ENCODE results near the gene TNFAIP2. TPM values are rescaled to one million over a fixed set of nuclear protein-coding genes. Genes with fewer than 3 reads are reported as not detected.
"Not testable (repeated sequence)": the region's sequence is repeated elsewhere in the genome, so short reads cannot be mapped to it uniquely, and the experiment has no call there.

The TNFAIP2 gene
- total RNA-seq, 2 donors from 2014 or later, result 6.3 to 20.6 TPM

- H3K4me1 Mint-ChIP-seq, result peaks cover 2% of the 10 kb centered on the region
- peaks cover 31% of the 10 kb centered on the region for H3K27me3 Mint-ChIP-seq
- DNase-seq (no peak), ATAC-seq (no peak)
- no peaks in the 10 kb centered on the region for H3K36me3 Mint-ChIP-seq (ENCODE audit: low read depth)
- H3K27ac Mint-ChIP-seq, result no peak overlapping the region
- H3K4me3 Mint-ChIP-seq, result no peak overlapping the region
- no peaks in the 10 kb centered on the region for H3K9me3 ChIP-seq (ENCODE audit: control insufficient read depth, low read length, poor library complexity, severe bottlenecking)
Measured at GRCh38 chr14:103164006-103164405, 40.7 kb downstream of the TNFAIP2 start.

- Mint-ChIP-seq H3K27ac (no peak overlapping the region), H3K4me3 (no peak overlapping the region), H3K4me1 (peaks cover 2% of the 10 kb centered on the region), H3K36me3 (ENCODE audit: low read depth) (no peaks in the 10 kb centered on the region), H3K27me3 (peaks cover 31% of the 10 kb centered on the region)
- no peaks in the 10 kb centered on the region for H3K9me3 ChIP-seq (ENCODE audit: control insufficient read depth, low read length, poor library complexity, severe bottlenecking)
- ATAC-seq (no peak), DNase-seq (no peak)
Measured at GRCh38 chr14:103164779-103165178, 41.5 kb downstream of the TNFAIP2 start.

- Mint-ChIP-seq H3K4me1 (peaks cover 2% of the 10 kb centered on the region), H3K27me3 (peaks cover 36% of the 10 kb centered on the region), H3K36me3 (ENCODE audit: low read depth) (no peaks in the 10 kb centered on the region), H3K4me3 (no peak overlapping the region), H3K27ac (no peak overlapping the region)
- no peak for DNase-seq
- H3K9me3 ChIP-seq (ENCODE audit: control insufficient read depth, low read length, poor library complexity, severe bottlenecking), result no peaks in the 10 kb centered on the region
- no peak for ATAC-seq
Measured at GRCh38 chr14:103165323-103165722, 42.1 kb downstream of the TNFAIP2 start.

DNA sequence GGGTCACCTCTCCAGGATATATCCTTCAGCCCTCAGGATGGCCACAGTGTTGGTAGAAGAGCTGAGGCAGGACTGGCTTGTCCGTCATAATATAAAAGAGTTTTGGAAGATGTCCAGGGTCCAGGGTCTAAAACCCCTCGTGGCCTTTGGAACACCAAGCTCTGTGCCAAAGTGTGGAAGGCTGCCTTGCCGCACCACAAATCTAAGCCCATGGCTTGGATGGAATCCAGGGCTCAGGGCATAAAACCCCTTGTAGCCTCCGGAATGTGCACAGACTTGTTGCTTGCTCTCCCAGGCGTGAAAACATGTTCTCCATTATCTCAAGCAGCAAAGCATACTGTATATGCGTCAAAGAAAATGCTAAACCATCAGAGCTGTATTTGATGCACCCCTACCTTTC is 46.7 kb downstream of the TNFAIP2 start:
- no peak overlapping the region for H3K27ac Mint-ChIP-seq
- no peak for ATAC-seq
- H3K27me3 Mint-ChIP-seq, result peaks cover 38% of the 10 kb centered on the region
- no peak for DNase-seq
- no peak overlapping the region for H3K4me3 Mint-ChIP-seq
- H3K4me1 Mint-ChIP-seq, result no peaks in the 10 kb centered on the region
- no peaks in the 10 kb centered on the region for H3K36me3 Mint-ChIP-seq (ENCODE audit: low read depth)
- no peaks in the 10 kb centered on the region for H3K9me3 ChIP-seq (ENCODE audit: control insufficient read depth, low read length, poor library complexity, severe bottlenecking)

- H3K4me3 Mint-ChIP-seq; H3K27ac Mint-ChIP-seq; H3K36me3 Mint-ChIP-seq (ENCODE audit: low read depth); DNase-seq; ATAC-seq; H3K9me3 ChIP-seq (ENCODE audit: control insufficient read depth, low read length, poor library complexity, severe bottlenecking); H3K4me1 Mint-ChIP-seq: not testable (repeated sequence)
- peaks cover 42% of the 10 kb centered on the region for H3K27me3 Mint-ChIP-seq
Measured at GRCh38 chr14:103171206-103171605, 47.9 kb downstream of the TNFAIP2 start.

GRCh38 chr14:103172921-103173320 is 49.7 kb downstream of the TNFAIP2 start:
- Mint-ChIP-seq H3K4me1 (no peaks in the 10 kb centered on the region), H3K4me3 (no peak overlapping the region), H3K27me3 (peaks cover 39% of the 10 kb centered on the region), H3K36me3 (ENCODE audit: low read depth) (no peaks in the 10 kb centered on the region), H3K27ac (no peak overlapping the region)
- DNase-seq (no peak), ATAC-seq (no peak)
- H3K9me3 ChIP-seq (ENCODE audit: control insufficient read depth, low read length, poor library complexity, severe bottlenecking), result no peaks in the 10 kb centered on the region

GRCh38 chr14:103173887-103174286 is 50.6 kb downstream of the TNFAIP2 start:
- not testable (repeated sequence) for H3K27ac Mint-ChIP-seq; H3K36me3 Mint-ChIP-seq (ENCODE audit: low read depth); DNase-seq; H3K9me3 ChIP-seq (ENCODE audit: control insufficient read depth, low read length, poor library complexity, severe bottlenecking); ATAC-seq; H3K4me3 Mint-ChIP-seq; H3K4me1 Mint-ChIP-seq
- H3K27me3 Mint-ChIP-seq, result peaks cover 40% of the 10 kb centered on the region

DNA sequence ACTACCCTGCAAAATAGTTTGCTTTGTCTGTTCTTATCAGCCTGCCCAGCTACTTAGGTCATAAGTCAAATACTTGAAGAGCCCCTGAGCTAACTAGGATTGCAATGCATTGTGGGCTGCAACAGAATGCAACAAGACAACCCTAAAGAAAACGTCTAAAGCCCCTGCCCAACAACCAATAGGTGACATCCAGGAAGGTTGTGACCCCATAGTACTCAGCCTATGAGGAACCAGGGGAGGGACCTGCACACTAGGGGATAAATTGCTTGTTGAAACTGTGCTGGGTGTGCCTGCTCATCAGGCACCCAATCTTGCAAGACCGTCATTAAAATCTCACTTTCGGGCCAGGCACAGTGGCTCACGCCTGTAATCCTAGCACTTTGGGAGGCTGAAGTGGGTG is 52.9 kb downstream of the TNFAIP2 start:
- not testable (repeated sequence) for ATAC-seq; DNase-seq; H3K27ac Mint-ChIP-seq; H3K36me3 Mint-ChIP-seq (ENCODE audit: low read depth); H3K4me1 Mint-ChIP-seq; H3K9me3 ChIP-seq (ENCODE audit: control insufficient read depth, low read length, poor library complexity, severe bottlenecking); H3K4me3 Mint-ChIP-seq
- peaks cover 37% of the 10 kb centered on the region for H3K27me3 Mint-ChIP-seq

DNA sequence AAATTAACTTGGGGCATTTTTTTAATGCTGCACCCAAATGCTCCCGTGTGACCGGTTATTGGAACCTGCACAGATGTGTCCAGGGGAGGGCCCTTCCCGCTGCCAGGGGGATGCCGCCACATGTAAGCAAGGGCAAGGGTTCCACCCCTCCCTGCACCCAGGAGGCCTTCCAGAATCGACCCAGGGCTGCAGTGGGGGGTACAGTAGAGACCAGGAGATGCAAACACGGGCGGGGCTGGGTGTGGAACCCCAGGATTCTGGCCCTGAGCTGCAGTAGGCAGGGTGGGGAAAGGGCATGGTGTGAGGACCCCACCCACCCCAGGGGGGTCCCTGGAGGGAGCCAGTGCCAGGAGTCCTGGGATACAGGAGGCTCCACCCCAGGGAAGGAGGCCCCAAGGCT is 54.1 kb downstream of the TNFAIP2 start:
- no peak overlapping the region for H3K27ac Mint-ChIP-seq
- no peaks in the 10 kb centered on the region for H3K4me1 Mint-ChIP-seq
- no peak overlapping the region for H3K4me3 Mint-ChIP-seq
- DNase-seq (no peak), ATAC-seq (no peak)
- H3K9me3 ChIP-seq (ENCODE audit: control insufficient read depth, low read length, poor library complexity, severe bottlenecking), result no peaks in the 10 kb centered on the region
- peaks cover 27% of the 10 kb centered on the region for H3K27me3 Mint-ChIP-seq
- H3K36me3 Mint-ChIP-seq (ENCODE audit: low read depth), result no peaks in the 10 kb centered on the region

- Mint-ChIP-seq H3K27ac (no peak overlapping the region), H3K4me3 (no peak overlapping the region), H3K27me3 (peaks cover 21% of the 10 kb centered on the region), H3K36me3 (ENCODE audit: low read depth) (no peaks in the 10 kb centered on the region), H3K4me1 (no peaks in the 10 kb centered on the region)
- DNase-seq, result no peak
- no peaks in the 10 kb centered on the region for H3K9me3 ChIP-seq (ENCODE audit: control insufficient read depth, low read length, poor library complexity, severe bottlenecking)
- ATAC-seq, result no peak
Measured at GRCh38 chr14:103178521-103178920, 55.3 kb downstream of the TNFAIP2 start.

DNA sequence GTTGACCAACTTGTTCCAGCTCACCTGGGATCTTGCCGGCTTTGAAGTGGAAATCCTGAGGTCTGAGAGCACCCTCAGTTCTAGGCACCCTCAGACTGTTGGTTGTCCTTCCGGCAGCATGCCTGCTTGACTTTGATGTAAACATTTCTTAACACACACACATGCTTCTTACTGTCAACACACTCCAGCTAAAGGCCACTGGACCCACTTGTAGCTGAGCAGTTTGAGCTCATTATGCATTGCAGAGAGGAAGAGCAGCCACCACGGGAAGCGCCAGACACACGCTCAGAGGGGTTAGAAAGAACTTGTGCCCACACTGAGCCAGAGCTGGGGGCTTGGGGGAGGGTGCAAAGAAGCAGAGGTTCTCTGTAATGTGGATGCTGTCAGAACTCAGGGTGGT is 55.8 kb downstream of the TNFAIP2 start:
- no peaks in the 10 kb centered on the region for H3K9me3 ChIP-seq (ENCODE audit: control insufficient read depth, low read length, poor library complexity, severe bottlenecking)
- ATAC-seq, result no peak
- Mint-ChIP-seq H3K27ac (no peak overlapping the region), H3K27me3 (peaks cover 27% of the 10 kb centered on the region), H3K4me3 (no peak overlapping the region), H3K4me1 (no peaks in the 10 kb centered on the region), H3K36me3 (ENCODE audit: low read depth) (no peaks in the 10 kb centered on the region)
- no peak for DNase-seq

DNA sequence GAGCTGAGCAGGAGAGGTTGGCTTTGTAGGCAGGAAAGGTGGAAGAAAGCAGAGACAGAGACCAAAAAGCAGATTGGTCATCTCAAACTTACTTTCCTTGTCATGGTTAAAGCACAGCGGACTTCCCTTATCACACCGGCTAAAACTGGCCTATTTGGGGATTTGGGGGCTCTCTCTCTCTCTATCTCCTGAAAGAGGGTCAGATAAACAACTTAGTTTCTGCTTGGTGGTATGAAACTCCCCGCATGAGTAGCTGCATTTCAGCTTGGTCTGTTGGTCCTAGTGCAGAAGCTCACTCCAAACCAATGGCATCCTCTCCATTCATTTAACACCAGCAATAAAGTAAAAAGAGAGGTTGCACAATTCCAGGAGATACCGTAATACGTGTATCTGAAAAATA is 57.1 kb downstream of the TNFAIP2 start:
- DNase-seq (no peak), ATAC-seq (no peak)
- H3K9me3 ChIP-seq (ENCODE audit: control insufficient read depth, low read length, poor library complexity, severe bottlenecking), result no peaks in the 10 kb centered on the region
- Mint-ChIP-seq H3K4me1 (no peaks in the 10 kb centered on the region), H3K4me3 (no peak overlapping the region), H3K27ac (no peak overlapping the region), H3K36me3 (ENCODE audit: low read depth) (no peaks in the 10 kb centered on the region), H3K27me3 (peaks cover 20% of the 10 kb centered on the region)

- Mint-ChIP-seq H3K27ac (no peak overlapping the region), H3K4me1 (peaks cover 5% of the 10 kb centered on the region), H3K36me3 (ENCODE audit: low read depth) (no peaks in the 10 kb centered on the region), H3K27me3 (peaks cover 40% of the 10 kb centered on the region), H3K4me3 (no peak overlapping the region)
- ATAC-seq (no peak), DNase-seq (no peak)
- H3K9me3 ChIP-seq (ENCODE audit: control insufficient read depth, low read length, poor library complexity, severe bottlenecking), result no peaks in the 10 kb centered on the region
Measured at GRCh38 chr14:103184046-103184445, 60.8 kb downstream of the TNFAIP2 start.

DNA sequence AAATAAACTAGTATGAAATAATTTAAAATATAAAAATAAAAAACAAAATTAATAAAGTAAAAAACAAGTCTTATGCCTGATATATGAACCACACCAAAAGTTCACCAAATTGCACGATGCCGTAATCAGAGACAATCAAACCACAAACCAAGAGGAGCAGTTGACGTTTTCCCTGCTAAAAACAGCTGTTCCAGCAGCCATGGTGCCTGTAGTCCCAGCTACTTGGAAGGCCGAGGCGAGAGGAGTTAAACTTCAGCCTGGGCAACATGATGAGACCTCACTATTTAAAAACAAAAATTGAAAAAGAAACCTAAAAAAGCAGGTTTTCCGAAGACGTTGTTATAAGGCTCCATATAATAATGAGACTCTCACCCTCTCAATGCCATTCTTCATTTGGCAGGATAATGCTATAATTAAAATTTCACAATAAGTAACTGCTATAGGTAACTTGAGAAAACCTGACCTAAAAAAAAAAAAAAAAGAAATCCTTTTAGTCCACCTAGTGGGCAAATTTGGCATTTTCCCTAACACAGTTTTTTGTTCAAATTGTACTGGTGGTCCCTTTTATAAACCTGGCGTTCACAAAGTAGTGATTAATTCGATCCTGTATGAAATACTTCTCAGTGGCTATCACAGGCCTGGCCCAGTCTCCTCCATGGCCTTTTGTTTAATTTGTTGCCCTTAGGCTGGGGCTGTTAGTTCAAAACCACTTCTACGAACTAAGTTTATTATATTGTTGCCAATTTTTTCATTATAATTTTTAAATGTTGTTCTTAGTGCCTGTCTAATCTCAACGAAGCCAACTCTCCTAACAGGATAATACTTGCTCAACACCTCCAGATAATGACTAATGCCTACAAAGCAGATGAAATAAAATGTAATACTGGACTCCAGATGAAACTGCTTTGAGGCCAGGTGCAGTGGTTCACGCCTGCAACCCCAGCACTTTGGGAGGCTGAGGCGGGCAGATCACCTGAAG is 62.1 kb downstream of the TNFAIP2 start:
- Mint-ChIP-seq H3K36me3 (ENCODE audit: low read depth) (no peaks in the 10 kb centered on the region), H3K4me1 (peaks cover 5% of the 10 kb centered on the region), H3K4me3 (no peak overlapping the region), H3K27ac (no peak overlapping the region), H3K27me3 (peaks cover 45% of the 10 kb centered on the region)
- no peak for DNase-seq
- no peaks in the 10 kb centered on the region for H3K9me3 ChIP-seq (ENCODE audit: control insufficient read depth, low read length, poor library complexity, severe bottlenecking)
- no peak for ATAC-seq
